Calu3 (cell line): ENCODE measurements around the gene ADAM8. TPM values are rescaled to one million over a fixed set of nuclear protein-coding genes. Genes with fewer than 3 reads are reported as not detected.

Source experiments
- BruUV-seq: library from RNA; stranded (reverse); fragments of 400-500 nt; replicated peaks from 2 replicates; lab custom pipeline; 2021; lab: Mats Ljungman, UMichigan
- CTCF ChIA-PET: fragments of 300-600 bp; sonication (Branson Sonifier 250); formaldehyde crosslinking; loops from one replicate; lab custom pipeline; 2022; ENCODE audit warnings: antibody characterized with exemption; lab: Charles Lee
- DNase-seq: peaks from one replicate; pipeline ENCODE4 v3.0.0; 2022
- H3K27ac Mint-ChIP-seq: one replicate; pipeline ENCODE4 v1.8.0; 2022; ENCODE audit warnings: mixed read lengths; ENCODE audit not compliant: unreplicated experiment
- H3K27me3 Mint-ChIP-seq: one replicate; pipeline ENCODE4 v1.8.0; 2022; ENCODE audit warnings: mixed read lengths; ENCODE audit not compliant: unreplicated experiment
- H3K36me3 Mint-ChIP-seq: one replicate; pipeline ENCODE4 v1.8.0; 2022; ENCODE audit warnings: mild to moderate bottlenecking, moderate library complexity, mixed read lengths; ENCODE audit not compliant: insufficient read depth, unreplicated experiment
- H3K4me1 Mint-ChIP-seq: one replicate; pipeline ENCODE4 v1.8.0; 2022; ENCODE audit warnings: mild to moderate bottlenecking, low read depth, mixed read lengths; ENCODE audit not compliant: unreplicated experiment
- H3K4me3 Mint-ChIP-seq: one replicate; pipeline ENCODE4 v1.8.0; 2022; ENCODE audit warnings: mild to moderate bottlenecking, low read depth, moderate library complexity, mixed read lengths; ENCODE audit not compliant: unreplicated experiment
- H3K9me3 Mint-ChIP-seq: one replicate; pipeline ENCODE4 v1.8.0; 2022; ENCODE audit warnings: low read depth, mixed read lengths; ENCODE audit not compliant: unreplicated experiment
- CTCF ChIP-seq: fragments of 200-600 bp; IDR thresholded peaks from one replicate; pipeline ENCODE4 v1.8.0; 2022; ENCODE audit warnings: antibody characterized with exemption; ENCODE audit not compliant: unreplicated experiment
- intact Hi-C: fragments of 100-400 bp; cut with micrococcal nuclease; formaldehyde crosslinking; loops from one replicate; pipeline ENCODE4 v1.10.0; 2022; ENCODE audit not compliant: unreplicated experiment
- total RNA-seq: library from RNA; stranded (reverse); gene quantifications from 2 replicates; pipeline ENCODE4 v1.2.3, GENCODE V29; 2022

The ADAM8 gene
- total RNA-seq, 1 experiment from 2014 or later = 40.4 TPM

- Mint-ChIP-seq H3K4me1 (no peaks in the 10 kb centered on the region), H3K36me3 (peaks cover 38% of the 10 kb centered on the region), H3K27ac (no peak overlapping the region), H3K27me3 (no peaks in the 10 kb centered on the region), H3K4me3 (no peak overlapping the region), H3K9me3 (no peaks in the 10 kb centered on the region)
- CTCF ChIA-PET = no interaction called here
- DNase-seq = no peak
- intact Hi-C loops = no loop called here
- no TSS peak for BruUV-seq
- no peak for TF ChIP-seq CTCF
Observed at GRCh38 chr10:133285217-133285616, 8.5 kb upstream of the ADAM8 start.

DNA sequence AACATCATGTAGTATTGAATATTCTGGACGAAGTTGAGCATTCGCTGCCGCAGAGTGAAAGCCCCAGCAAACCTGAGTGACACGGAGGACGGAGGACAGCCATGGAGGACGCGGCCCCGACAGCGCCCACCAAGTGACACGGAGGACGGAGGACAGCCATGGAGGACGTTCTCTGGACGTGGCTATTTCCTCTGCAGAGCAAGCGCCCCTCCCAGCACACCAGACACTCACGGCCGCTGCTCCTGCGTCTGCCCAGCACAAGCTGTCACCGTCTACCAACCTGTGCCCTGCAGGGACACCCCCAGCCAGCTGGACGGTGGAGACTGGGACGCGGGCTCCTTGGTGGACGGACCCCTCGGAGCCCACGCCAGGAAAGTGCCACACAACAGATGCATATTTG lies 7.3 kb upstream of the ADAM8 start:
- Mint-ChIP-seq H3K27ac (no peak overlapping the region), H3K36me3 (peaks cover 37% of the 10 kb centered on the region), H3K27me3 (no peaks in the 10 kb centered on the region), H3K4me3 (no peak overlapping the region), H3K4me1 (no peaks in the 10 kb centered on the region), H3K9me3 (no peaks in the 10 kb centered on the region)
- BruUV-seq = no TSS peak
- CTCF ChIA-PET = no interaction called here
- intact Hi-C loops = no loop called here
- no peak for DNase-seq
- TF ChIP-seq CTCF = no peak

GRCh38 chr10:133282846-133283390 lies 6.2 kb upstream of the ADAM8 start:
- no peak overlapping the region for H3K4me3 Mint-ChIP-seq
- no peaks in the 10 kb centered on the region for H3K9me3 Mint-ChIP-seq
- peaks cover 37% of the 10 kb centered on the region for H3K36me3 Mint-ChIP-seq
- BruUV-seq = no TSS peak
- H3K4me1 Mint-ChIP-seq = peaks cover 10% of the 10 kb centered on the region
- intact Hi-C loops = no loop called here
- DNase-seq = no peak
- TF ChIP-seq CTCF = no peak
- CTCF ChIA-PET = no interaction called here
- no peak overlapping the region for H3K27ac Mint-ChIP-seq
- no peaks in the 10 kb centered on the region for H3K27me3 Mint-ChIP-seq

DNA sequence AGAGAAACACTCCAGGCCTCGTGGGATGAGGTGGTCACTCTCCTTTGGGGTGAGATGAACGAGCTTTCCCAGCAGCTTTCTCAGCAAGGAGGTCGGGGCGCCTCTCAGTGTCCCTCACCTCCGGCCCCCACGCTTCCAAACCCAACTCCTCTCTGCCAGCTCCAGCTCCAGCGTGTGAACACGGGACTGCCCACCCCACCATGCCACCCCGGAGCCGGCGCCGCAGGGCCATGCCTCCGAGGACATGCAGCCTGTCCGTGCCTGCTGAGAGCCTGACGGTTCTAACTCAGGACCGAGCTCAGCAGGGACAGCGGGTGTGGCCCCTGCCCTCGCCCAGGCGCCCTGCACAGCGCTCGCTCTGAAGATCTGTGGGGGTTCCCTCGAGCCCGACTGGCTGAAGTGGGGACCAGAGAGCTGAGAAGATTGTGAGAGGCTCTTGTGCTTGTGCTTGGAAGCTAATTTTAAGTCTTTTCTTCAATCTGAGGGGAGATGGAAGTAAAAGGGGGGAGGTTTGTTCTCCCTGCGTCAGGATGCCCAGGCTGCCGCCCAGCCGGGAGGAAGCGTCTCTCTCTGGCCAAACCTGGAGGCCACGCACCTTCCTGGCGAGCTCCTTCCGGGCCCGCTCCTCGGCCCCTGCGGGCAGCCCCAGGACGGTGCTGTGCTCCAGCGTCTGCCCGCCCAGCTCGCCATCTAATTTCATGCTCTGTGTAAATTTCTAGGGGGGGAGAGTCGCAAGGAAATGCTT lies 5.1 kb upstream of the ADAM8 start:
- BruUV-seq = no TSS peak
- CTCF ChIA-PET = no interaction called here
- Mint-ChIP-seq H3K4me3 (no peak overlapping the region), H3K4me1 (peaks cover 10% of the 10 kb centered on the region), H3K36me3 (peaks cover 32% of the 10 kb centered on the region), H3K27me3 (no peaks in the 10 kb centered on the region), H3K9me3 (no peaks in the 10 kb centered on the region), H3K27ac (no peak overlapping the region)
- no peak for DNase-seq
- intact Hi-C loops = no loop called here
- no peak for TF ChIP-seq CTCF
